Measurements from ENCODE around the gene SERPIND1.

SERPIND1 gene

GRCh38 chr22:20793748-20794649 is 20.1 kb downstream of the SERPIND1 start:
- no peak for DNase-seq

GRCh38 chr22:20794650-20795413 is 20.9 kb downstream of the SERPIND1 start:
- no peak for DNase-seq

GRCh38 chr22:20796731-20797130 is 22.8 kb downstream of the SERPIND1 start:
- DNase-seq, result no peak

GRCh38 chr22:20798218-20798617 is 24.3 kb downstream of the SERPIND1 start:
- DNase-seq, result no peak

GRCh38 chr22:20798974-20799373 is 25.1 kb downstream of the SERPIND1 start:
- DNase-seq, result no peak

GRCh38 chr22:20799449-20799848 is 25.5 kb downstream of the SERPIND1 start:
- no peak for DNase-seq

GRCh38 chr22:20802452-20802851 is 28.5 kb downstream of the SERPIND1 start:
- no peak for DNase-seq

- no peak for DNase-seq
Measured at GRCh38 chr22:20802922-20803553, 29.1 kb downstream of the SERPIND1 start.

GRCh38 chr22:20803696-20804324 is 29.9 kb downstream of the SERPIND1 start:
- DNase-seq, result peak; percentile 3 to 25

- no peak for DNase-seq
Measured at GRCh38 chr22:20804650-20805049, 30.7 kb downstream of the SERPIND1 start.

GRCh38 chr22:20805972-20806471 is 32.1 kb downstream of the SERPIND1 start:
- DNase-seq, result no peak

- DNase-seq, result no peak
Measured at GRCh38 chr22:20807315-20807752, 33.4 kb downstream of the SERPIND1 start.

GRCh38 chr22:20808844-20809243 is 34.9 kb downstream of the SERPIND1 start:
- DNase-seq, result no peak

- no peak for DNase-seq
Measured at GRCh38 chr22:20809538-20810185, 35.7 kb downstream of the SERPIND1 start.

- peak; percentile 10 to 32 for DNase-seq
Measured at GRCh38 chr22:20810645-20811044, 36.7 kb downstream of the SERPIND1 start.

- no peak for DNase-seq
Measured at GRCh38 chr22:20811171-20811570, 37.3 kb downstream of the SERPIND1 start.

GRCh38 chr22:20811971-20812660 is 38.2 kb downstream of the SERPIND1 start:
- DNase-seq, result no peak

GRCh38 chr22:20813056-20813455 is 39.1 kb downstream of the SERPIND1 start:
- no peak for DNase-seq

GRCh38 chr22:20814221-20814808 is 40.4 kb downstream of the SERPIND1 start:
- no peak for DNase-seq

- no peak for DNase-seq
Measured at GRCh38 chr22:20815477-20816050, 41.7 kb downstream of the SERPIND1 start.

- DNase-seq, result no peak
Measured at GRCh38 chr22:20816559-20816958, 42.6 kb downstream of the SERPIND1 start.

All from CD4-positive, alpha-beta T cell treated with Interleukin-1 beta for 1 hour (primary cell).